Activated effector memory CD4-positive, alpha-beta T cell treated with anti-CD3 and anti-CD28 coated beads, Interleukin-2, amount 50 U/mL, for 16 hours (primary cell): ENCODE measurements around the gene MMP11.

Experiments used
- DNase-seq: peaks from one replicate; pipeline ENCODE4 v3.0.0-alpha.2; 2020

Gene MMP11

DNA sequence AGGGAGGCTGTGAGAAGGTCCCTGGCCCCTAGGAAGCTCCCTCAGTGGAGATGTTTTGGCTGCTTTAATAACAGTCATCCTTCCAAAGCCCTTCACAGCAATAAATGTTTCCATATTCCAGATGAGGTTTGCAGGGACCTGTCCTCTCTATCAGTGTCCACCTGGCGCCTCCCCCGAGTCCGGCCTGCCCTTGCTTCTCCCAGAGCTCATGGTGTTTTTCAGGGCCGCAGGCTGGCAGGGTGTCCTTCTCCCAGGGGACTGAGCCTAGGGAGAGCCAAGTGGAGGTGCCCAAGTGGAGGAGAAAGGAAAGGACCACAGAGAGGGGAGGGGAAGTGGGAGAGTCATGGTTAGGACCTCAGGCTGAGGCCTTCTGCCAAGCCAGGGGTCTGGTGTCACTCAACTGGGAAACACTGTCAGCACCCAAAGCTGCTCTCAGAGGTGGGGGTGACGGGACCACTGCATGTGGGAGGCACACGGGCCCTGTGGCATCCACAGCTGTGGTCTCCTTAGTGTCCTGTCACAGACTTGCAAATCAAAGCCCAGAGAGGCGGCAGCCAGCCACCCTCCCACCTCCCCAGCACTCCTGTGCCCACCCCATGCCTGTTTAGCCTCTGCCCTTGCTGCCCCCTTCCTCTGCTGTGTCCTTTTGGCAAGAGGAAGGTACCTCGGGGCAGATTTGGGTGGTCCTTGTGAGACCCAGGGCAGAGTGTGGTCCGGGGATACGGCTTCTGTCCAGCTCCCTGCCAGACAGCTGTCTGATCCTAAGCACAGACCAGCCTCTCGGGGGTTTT lies 59.8 kb downstream of the MMP11 start:
- peak; percentile 61 for DNase-seq

DNA sequence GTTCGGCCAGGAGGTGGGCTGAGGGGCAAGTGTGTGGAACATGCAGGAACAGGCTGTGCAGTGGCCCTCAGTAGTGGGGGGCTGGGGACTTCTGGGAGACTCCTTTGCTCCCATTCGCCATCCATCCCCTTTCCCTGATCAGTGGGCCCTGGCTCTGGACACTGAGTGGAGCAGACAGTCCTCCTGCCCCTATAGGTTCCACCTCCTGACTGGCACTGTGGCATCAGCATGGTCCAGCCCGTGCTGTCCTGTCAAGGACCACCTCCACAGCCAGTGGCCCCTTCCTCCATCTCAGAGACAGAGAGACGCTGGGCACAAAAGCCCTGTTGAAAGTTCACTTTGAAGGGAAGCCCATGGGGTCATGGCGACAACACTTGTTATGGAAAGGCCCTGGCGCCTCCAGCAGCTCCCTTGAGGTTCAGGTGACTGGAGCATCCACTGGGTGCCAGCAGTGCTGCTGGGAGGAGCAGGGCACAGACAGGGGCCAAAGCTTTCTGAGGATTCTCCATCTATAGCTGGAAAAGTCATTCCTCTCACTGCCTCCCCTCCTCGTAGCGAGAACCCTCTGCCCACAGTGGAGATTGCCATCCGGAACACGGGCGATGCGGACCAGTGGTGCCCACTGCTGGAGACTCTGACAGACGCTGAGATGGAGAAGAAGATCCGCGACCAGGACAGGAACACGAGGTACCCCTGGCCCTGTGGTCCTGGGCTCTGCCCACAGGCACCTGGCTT lies 60.5 kb downstream of the MMP11 start:
- DNase-seq = peak; percentile 58
